ENCODE measurements around the gene DMD. TPM values are rescaled to one million over a fixed set of nuclear protein-coding genes. Genes with fewer than 3 reads are reported as not detected.

DMD gene
- total and polyA plus RNA-seq, 2 of the 8 experiments (the other 6 are each of a cell fraction or from before 2014, with no cell fraction given), result 4.8 to 7.4 TPM

DNA sequence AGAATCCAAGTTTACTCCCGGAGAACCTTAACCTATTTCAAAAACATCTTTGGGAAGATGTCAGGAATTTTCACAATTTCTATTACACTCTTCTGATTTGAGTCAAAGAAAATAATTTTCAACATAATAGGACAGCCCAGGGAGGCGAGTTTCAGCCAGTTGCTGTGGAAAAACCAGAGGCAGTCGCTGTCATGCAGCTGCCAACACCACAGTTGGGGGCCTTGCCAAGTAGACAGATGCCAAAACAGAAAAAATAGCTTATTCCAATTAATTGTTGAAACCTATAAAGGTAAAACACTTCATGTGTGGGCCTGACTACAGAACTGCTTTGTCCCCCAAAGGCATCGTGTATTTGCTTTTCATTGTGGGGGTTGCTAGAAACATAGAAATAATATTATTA lies 225.8 kb downstream of the DMD start:
- no peak overlapping the region for H2BK20ac ChIP-seq (ENCODE audit: low read length)
- H3K36me3 ChIP-seq (ENCODE audit: control insufficient read depth in 2 of 4, insufficient read depth in 4 of 4, low read length in 3 of 4), result no peaks in the 10 kb centered on the region
- H4K8ac ChIP-seq (ENCODE audit: extremely low read depth, insufficient read depth, low read length), result no peak overlapping the region
- H3K79me2 ChIP-seq (ENCODE audit: control insufficient read depth in 1 of 2, insufficient read depth in 2 of 2, low read length in 2 of 2), result no peaks in the 10 kb centered on the region
- no peak overlapping the region for H4K91ac ChIP-seq (replicated peaks; ENCODE audit: insufficient read length, low read length)
- DNase-seq (ENCODE audit: low read depth in 1 of 2, low spot score in 2 of 2) (no peak), FAIRE-seq (no peak)
- no peak overlapping the region for H3K56ac ChIP-seq (replicated peaks; ENCODE audit: insufficient read length, low read depth, low read length)
- no peak overlapping the region for H3K4ac ChIP-seq (replicated peaks; ENCODE audit: insufficient read length, low read depth, low read length)
- no peak overlapping the region for H4K5ac ChIP-seq (ENCODE audit: insufficient read length, low read depth, low read length)
- H2AK5ac ChIP-seq (ENCODE audit: low read depth, low read length), result no peak overlapping the region
- H2BK12ac ChIP-seq (ENCODE audit: low read depth, low read length), result no peak overlapping the region
- H3K4me3 ChIP-seq (ENCODE audit: extremely low read depth in 1 of 4, insufficient read depth in 2 of 4, low read depth in 3 of 4, low read length in 4 of 4), result no peak overlapping the region
- ChIA-PET POLR2A (ENCODE audit: partially characterized antibody) (no interaction called here), CTCF (ENCODE audit: partially characterized antibody) (no interaction called here)
- no peak overlapping the region for H2BK15ac ChIP-seq (ENCODE audit: low read length)
- H2BK5ac ChIP-seq (ENCODE audit: low read depth, low read length), result no peak overlapping the region
- H3K23ac ChIP-seq (ENCODE audit: insufficient read length), result no peak overlapping the region
- no peak overlapping the region for H3K27ac ChIP-seq (ENCODE audit: low read depth, low read length)
- H3K4me1 ChIP-seq (replicated peaks in 1 of 4; ENCODE audit: control insufficient read depth in 3 of 4, insufficient read depth in 4 of 4, low read length in 3 of 4), result peaks cover 0 to 4% (median 2%) of the 10 kb centered on the region in 4 experiments; a peak in 2 of 7 replicates
- H2BK120ac ChIP-seq (replicated peaks; ENCODE audit: low read depth, low read length), result no peak overlapping the region
- H3K79me1 ChIP-seq (ENCODE audit: low read depth, low read length), result no peaks in the 10 kb centered on the region
- 90% methylated on average over 4 of the region's 4 CpGs; no CpG with 5 or more reads in 1 of the 2 experiments for WGBS, 2 experiments (ENCODE audit: extremely low coverage in 1 of 2, insufficient coverage in 1 of 2, insufficient read length in 1 of 2, insufficient replicate concordance in 2 of 2, low coverage in 1 of 2, low lambda C conversion rate in 2 of 2, missing lambda C conversion rate in 1 of 2)
- H3K4me2 ChIP-seq (ENCODE audit: insufficient read depth in 1 of 2, low read depth in 2 of 2, low read length in 2 of 2), result no peak overlapping the region
- H3K9ac ChIP-seq (replicated peaks in 1 of 4; ENCODE audit: extremely low read depth in 1 of 4, low read depth in 3 of 4, low read length in 3 of 4), result no peak overlapping the region
- H3K23me2 ChIP-seq (ENCODE audit: low read depth, low read length), result no peaks in the 10 kb centered on the region; the same call in 1 of the 2 replicates
- no peaks in the 10 kb centered on the region for H3K27me3 ChIP-seq (replicated peaks in 1 of 4; ENCODE audit: control insufficient read depth in 3 of 4, extremely low read depth in 1 of 4, insufficient read depth in 3 of 4, low read length in 3 of 4)
- H3K18ac ChIP-seq (ENCODE audit: extremely low read depth, low read length), result no peak overlapping the region
- no peaks in the 10 kb centered on the region for H4K20me1 ChIP-seq (replicated peaks in 1 of 2; ENCODE audit: control insufficient read depth in 1 of 2, insufficient read depth in 2 of 2, low read length in 2 of 2)
- H2AFZ ChIP-seq (ENCODE audit: low read length), result no peak overlapping the region
- H3K9me3 ChIP-seq (ENCODE audit: insufficient read depth in 2 of 2, low read depth in 1 of 2, low read length in 1 of 2), result no peaks in the 10 kb centered on the region
- TF ChIP-seq CEBPB (IDR thresholded peaks at IDR 0.05; ENCODE audit: low read depth, low read length), result no peak
- H3K14ac ChIP-seq (ENCODE audit: insufficient read length), result no peak overlapping the region

All from H1 (cell line).